Measurements from ENCODE around the gene ACTBL2.
"Not testable (repeated sequence)": the region's sequence is repeated elsewhere in the genome, so short reads cannot be mapped to it uniquely, and the experiment has no call there.

ACTBL2 gene

GRCh38 chr5:57494104-57495098 lies 11.8 kb upstream of the ACTBL2 start:
- FAIRE-seq = peak; percentile 53

GRCh38 chr5:57493034-57493433 lies 10.4 kb upstream of the ACTBL2 start:
- FAIRE-seq = no peak
- no peak for DNase-seq (ENCODE audit: insufficient read length, low spot score)

More at GRCh38 chr5:57494104-57495098, 11.8 kb upstream of the ACTBL2 start:
- DNase-seq (ENCODE audit: insufficient read length, low spot score) = no peak

- DNase-seq (ENCODE audit: insufficient read length, low spot score) (no peak), FAIRE-seq (no peak)
These were observed 10.0 kb upstream of the ACTBL2 start for GRCh38 chr5:57492632-57493031.

GRCh38 chr5:57491369-57491965 lies 8.9 kb upstream of the ACTBL2 start:
- no peak for FAIRE-seq
- no peak for DNase-seq (ENCODE audit: insufficient read length, low spot score)

- FAIRE-seq (no peak), DNase-seq (ENCODE audit: insufficient read length, low spot score) (no peak)
These were observed 5.8 kb upstream of the ACTBL2 start for GRCh38 chr5:57488215-57488955.

GRCh38 chr5:57486027-57486602 lies 3.5 kb upstream of the ACTBL2 start:
- DNase-seq (ENCODE audit: insufficient read length, low spot score) (no peak), FAIRE-seq (no peak)

- FAIRE-seq = no peak
These were observed 3.8 kb downstream of the ACTBL2 start for GRCh38 chr5:57478826-57479225.

GRCh38 chr5:57476601-57477056 lies 6.0 kb downstream of the ACTBL2 start:
- no peak for DNase-seq (ENCODE audit: insufficient read length, low spot score)
- FAIRE-seq = no peak

More at GRCh38 chr5:57478826-57479225, 3.8 kb downstream of the ACTBL2 start:
- no peak for DNase-seq (ENCODE audit: insufficient read length, low spot score)

GRCh38 chr5:57470339-57470738 lies 12.3 kb downstream of the ACTBL2 start:
- DNase-seq (ENCODE audit: insufficient read length, low spot score) (no peak), FAIRE-seq (no peak)

GRCh38 chr5:57468481-57469163 lies 14.0 kb downstream of the ACTBL2 start:
- DNase-seq (ENCODE audit: insufficient read length, low spot score) = no peak
- FAIRE-seq = no peak

- no peak for FAIRE-seq
- no peak for DNase-seq (ENCODE audit: insufficient read length, low spot score)
These were observed 16.1 kb downstream of the ACTBL2 start for GRCh38 chr5:57466544-57466943.

GRCh38 chr5:57460056-57460455 lies 22.6 kb downstream of the ACTBL2 start:
- not testable (repeated sequence) for FAIRE-seq; DNase-seq (ENCODE audit: insufficient read length, low spot score)

GRCh38 chr5:57458443-57458842 lies 24.2 kb downstream of the ACTBL2 start:
- FAIRE-seq (no peak), DNase-seq (ENCODE audit: insufficient read length, low spot score) (no peak)

- no peak for FAIRE-seq
These were observed 26.0 kb downstream of the ACTBL2 start for GRCh38 chr5:57456531-57457135.

GRCh38 chr5:57455511-57456455 lies 26.8 kb downstream of the ACTBL2 start:
- FAIRE-seq (no peak), DNase-seq (ENCODE audit: insufficient read length, low spot score) (no peak)

More at GRCh38 chr5:57456531-57457135, 26.0 kb downstream of the ACTBL2 start:
- no peak for DNase-seq (ENCODE audit: insufficient read length, low spot score)

- DNase-seq (ENCODE audit: insufficient read length, low spot score) = no peak
- no peak for FAIRE-seq
These were observed 27.7 kb downstream of the ACTBL2 start for GRCh38 chr5:57454896-57455295.

- no peak for FAIRE-seq
- DNase-seq (ENCODE audit: insufficient read length, low spot score) = no peak
These were observed 28.9 kb downstream of the ACTBL2 start for GRCh38 chr5:57453728-57454127.

GRCh38 chr5:57452885-57453284 lies 29.7 kb downstream of the ACTBL2 start:
- FAIRE-seq = no peak
- no peak for DNase-seq (ENCODE audit: insufficient read length, low spot score)

Measured in GM19239 (cell line).